Measurements from ENCODE around the gene ZNF521.

- no peak for TF ChIP-seq CTCF (conservative IDR thresholded peaks at IDR 0.05)
- no peak for TF ChIP-seq EZH2 (IDR thresholded peaks at IDR 0.05; ENCODE audit: low read depth)
Observed at GRCh38 chr18:25236736-25237135, 115.2 kb downstream of the ZNF521 start.

Data from PC-9 (cell line).